NCI-H460 (cell line): ENCODE results near the gene CERT1. TPM values are rescaled to one million over a fixed set of nuclear protein-coding genes. Genes with fewer than 3 reads are reported as not detected.

Source experiments
- small RNA-seq, 2 experiments: library from RNA; depleted of rRNA; stranded (forward); fragments of <200 nt; gene quantifications; one replicate each; pipeline ENCODE3, GENCODE V24; 2014
- total RNA-seq: library from RNA; depleted of rRNA; stranded (reverse); fragments of >200 nt; shearing (Covaris generic); gene quantifications from 2 replicates; pipeline ENCODE4 v1.2.3, GENCODE V29; 2014; rRNA removed

CERT1 gene
- total RNA-seq, 1 experiment from 2014 or later: 9.0 TPM

Small RNA genes within 50 kb of the gene (small RNA-seq; reads per million reads assigned to genes)
- 0 reads per million in 2 experiments for gene RNU7-175P

Other genes starting within 250 kb of the CERT1 start
- 22.6 and 25.5 TPM in 2 replicates for gene HMGCR, start 174.4 kb downstream of the CERT1 start, total RNA-seq
- 31.6 and 35.1 TPM in 2 replicates for gene POLK, start 262 bp upstream of the CERT1 start, total RNA-seq
- 0.17 TPM in 1 of 2 replicates, not detected in the other for gene ANKDD1B, start 99.8 kb upstream of the CERT1 start, total RNA-seq
- gene POC5, start 205.8 kb upstream of the CERT1 start, total RNA-seq: 30.1 and 31.2 TPM in 2 replicates